PC-9 (cell line): ENCODE measurements around the gene NFASC. TPM values are rescaled to one million over a fixed set of nuclear protein-coding genes. Genes with fewer than 3 reads are reported as not detected.

Experiments used
- BruUV-seq: library from RNA; stranded (reverse); fragments of 400-500 nt; replicated peaks from 2 replicates; lab custom pipeline; 2021; lab: Mats Ljungman, UMichigan
- CTCF ChIA-PET: fragments of 300-600 bp; sonication (Branson Sonifier 250); formaldehyde crosslinking; loops from one replicate; lab custom pipeline; 2022; ENCODE audit warnings: antibody characterized with exemption; lab: Charles Lee
- POLR2A ChIA-PET: fragments of 300-600 bp; sonication (Branson Sonifier 250); formaldehyde crosslinking; loops from one replicate; lab custom pipeline; 2022; ENCODE audit warnings: antibody characterized with exemption; ENCODE audit not compliant: unreplicated experiment; lab: Charles Lee
- DNase-seq, 2 experiments: peaks; one replicate each; pipeline versions ENCODE4 v3.0.0 to v3.0.0-alpha.2; 2015 to 2022; ENCODE audit warnings: mixed read lengths in 1 of 2
- H2AFZ ChIP-seq: fragments of 200-600 bp; sonication (generic); 2 replicates; pipeline ENCODE4 v1.8.1; 2017; ENCODE audit warnings: antibody characterized with exemption
- H3F3A ChIP-seq: fragments of 200-600 bp; sonication (generic); 2 replicates; pipeline ENCODE4 v1.8.1; 2017; ENCODE audit warnings: antibody characterized with exemption, mild to moderate bottlenecking, low read depth; ENCODE audit not compliant: insufficient read depth
- H3K27ac ChIP-seq: fragments of 200-600 bp; sonication (generic); 2 replicates; pipeline ENCODE4 v1.6.1; 2016; ENCODE audit warnings: mixed run types
- H3K27me3 ChIP-seq: fragments of 200-600 bp; sonication (generic); 2 replicates; pipeline ENCODE4 v1.6.1; 2016; ENCODE audit warnings: low read depth, mixed run types; ENCODE audit not compliant: insufficient read depth
- H3K36me3 ChIP-seq: fragments of 200-600 bp; sonication (generic); 2 replicates; pipeline ENCODE4 v1.6.1; 2016; ENCODE audit warnings: low read depth, mixed run types
- H3K4me1 ChIP-seq: fragments of 200-600 bp; sonication (generic); replicated peaks from 2 replicates; pipeline ENCODE4 v1.6.1; 2016; ENCODE audit warnings: mixed run types; ENCODE audit not compliant: insufficient read depth
- H3K4me2 ChIP-seq: fragments of 200-600 bp; sonication (generic); 2 replicates; pipeline ENCODE4 v1.6.1; 2017; ENCODE audit warnings: mixed run types
- H3K4me3 ChIP-seq: fragments of 200-600 bp; sonication (generic); 2 replicates; pipeline ENCODE4 v1.6.1; 2016; ENCODE audit warnings: mixed run types
- H3K79me2 ChIP-seq: fragments of 200-600 bp; sonication (generic); 2 replicates; pipeline ENCODE4 v1.6.1; 2017; ENCODE audit warnings: low read depth, mixed run types
- H3K9me2 ChIP-seq: fragments of 200-600 bp; sonication (generic); 2 replicates; pipeline ENCODE4 v1.8.1; 2017; ENCODE audit warnings: mild to moderate bottlenecking; ENCODE audit not compliant: insufficient read depth
- H3K9me3 ChIP-seq: fragments of 200-600 bp; sonication (generic); 2 replicates; pipeline ENCODE4 v1.8.1; 2016; ENCODE audit warnings: low read depth; ENCODE audit not compliant: insufficient read depth
- H4K20me1 ChIP-seq: fragments of 200-600 bp; sonication (generic); 2 replicates; pipeline ENCODE4 v1.8.1; 2017; ENCODE audit not compliant: insufficient read depth
- CTCF ChIP-seq: fragments of 200-600 bp; sonication (generic); conservative IDR thresholded peaks from 2 replicates; pipeline ENCODE4 v1.6.1; 2017; ENCODE audit warnings: mixed run types, antibody characterized with exemption, mild to moderate bottlenecking, moderate library complexity
- EZH2 ChIP-seq: fragments of 200-600 bp; sonication (generic); IDR thresholded peaks from 2 replicates; pipeline ENCODE4 v1.8.0; 2017; ENCODE audit warnings: antibody characterized with exemption, low read depth
- intact Hi-C: fragments of 100-400 bp; cut with micrococcal nuclease; formaldehyde crosslinking; loops from one replicate; pipeline ENCODE4 v1.10.0; 2022; ENCODE audit not compliant: unreplicated experiment
- total RNA-seq: library from RNA; stranded (reverse); gene quantifications from 2 replicates; pipeline ENCODE4 v1.2.3, GENCODE V29; 2021

Gene NFASC
- total RNA-seq, 1 experiment from 2014 or later, result not detected

GRCh38 chr1:205068001-205068400, 197.3 kb downstream of the NFASC start:
- H3K9me3 ChIP-seq, result no peaks in the 10 kb centered on the region
- H3K36me3 ChIP-seq, result no peaks in the 10 kb centered on the region
- no peak overlapping the region for H3K4me3 ChIP-seq
- POLR2A ChIA-PET, result no interaction called here
- no peaks in the 10 kb centered on the region for H3F3A ChIP-seq
- DNase-seq, result no peak
- no peak overlapping the region for H2AFZ ChIP-seq
- H3K27me3 ChIP-seq, result peaks cover 51% of the 10 kb centered on the region
- H3K4me2 ChIP-seq, result no peak overlapping the region
- H3K79me2 ChIP-seq, result no peaks in the 10 kb centered on the region
- no peaks in the 10 kb centered on the region for H3K4me1 ChIP-seq
- no peaks in the 10 kb centered on the region for H3K9me2 ChIP-seq
- TF ChIP-seq EZH2 (no peak), CTCF (no peak)
- no peaks in the 10 kb centered on the region for H4K20me1 ChIP-seq
- intact Hi-C loops, result no loop called here
- no TSS peak for BruUV-seq
- CTCF ChIA-PET, result no interaction called here
- H3K27ac ChIP-seq, result no peak overlapping the region

GRCh38 chr1:205068457-205069040, 197.9 kb downstream of the NFASC start:
- Histone ChIP-seq H3K36me3 (no peaks in the 10 kb centered on the region), H3K4me3 (no peak overlapping the region), H3K9me2 (no peaks in the 10 kb centered on the region), H3K4me2 (no peak overlapping the region), H3K79me2 (no peaks in the 10 kb centered on the region), H3K4me1 (no peaks in the 10 kb centered on the region), H3K27me3 (peaks cover 45% of the 10 kb centered on the region), H3F3A (no peaks in the 10 kb centered on the region), H3K9me3 (no peaks in the 10 kb centered on the region), H2AFZ (no peak overlapping the region), H3K27ac (no peak overlapping the region), H4K20me1 (no peaks in the 10 kb centered on the region)
- no peak for DNase-seq
- ChIA-PET CTCF (interaction anchor here (0.7 kb wide), 1 partner anchor 17 kb away, joined by 4 read pairs; no protein-coding TSS in a partner anchor), POLR2A (no interaction called here)
- intact Hi-C loops, result no loop called here
- TF ChIP-seq EZH2 (no peak), CTCF (no peak)
- no TSS peak for BruUV-seq

GRCh38 chr1:205069371-205070125, 198.9 kb downstream of the NFASC start:
- BruUV-seq, result no TSS peak
- Histone ChIP-seq H3K4me1 (no peaks in the 10 kb centered on the region), H3F3A (no peaks in the 10 kb centered on the region), H3K9me3 (no peaks in the 10 kb centered on the region), H3K27me3 (peaks cover 37% of the 10 kb centered on the region), H3K4me2 (no peak overlapping the region), H3K9me2 (no peaks in the 10 kb centered on the region), H3K36me3 (no peaks in the 10 kb centered on the region), H2AFZ (no peak overlapping the region), H3K79me2 (no peaks in the 10 kb centered on the region), H3K4me3 (no peak overlapping the region), H3K27ac (no peak overlapping the region), H4K20me1 (no peaks in the 10 kb centered on the region)
- no peak for DNase-seq
- intact Hi-C loops, result no loop called here
- no peak for TF ChIP-seq CTCF
- no peak for TF ChIP-seq EZH2
- ChIA-PET CTCF (no interaction called here), POLR2A (no interaction called here)
